ENCODE measurements around the gene MYOM1. TPM values are rescaled to one million over a fixed set of nuclear protein-coding genes. Genes with fewer than 3 reads are reported as not detected.

Gene MYOM1
- total RNA-seq, 1 donor from 2014 or later, result 0.49 TPM

GRCh38 chr18:3230401-3231334, 10.9 kb upstream of the MYOM1 start:
- Mint-ChIP-seq H3K27ac (ENCODE audit: unreplicated experiment) (no peak overlapping the region), H3K9me3 (ENCODE audit: unreplicated experiment) (no peaks in the 10 kb centered on the region), H3K4me3 (ENCODE audit: unreplicated experiment) (no peak overlapping the region), H3K27me3 (ENCODE audit: unreplicated experiment) (no peaks in the 10 kb centered on the region), H3K4me1 (ENCODE audit: unreplicated experiment) (no peaks in the 10 kb centered on the region), H3K36me3 (ENCODE audit: low read depth, unreplicated experiment) (no peaks in the 10 kb centered on the region)
- DNase-seq (ENCODE audit: low spot score), result no peak
- TF ChIP-seq CTCF (IDR thresholded peaks at IDR 0.05; ENCODE audit: unreplicated experiment), result no peak

- H3K4me1 Mint-ChIP-seq (ENCODE audit: unreplicated experiment), result no peaks in the 10 kb centered on the region
- TF ChIP-seq CTCF (IDR thresholded peaks at IDR 0.05; ENCODE audit: unreplicated experiment), result no peak
- no peaks in the 10 kb centered on the region for H3K36me3 Mint-ChIP-seq (ENCODE audit: low read depth, unreplicated experiment)
- no peak overlapping the region for H3K4me3 Mint-ChIP-seq (ENCODE audit: unreplicated experiment)
- no peak overlapping the region for H3K27ac Mint-ChIP-seq (ENCODE audit: unreplicated experiment)
- H3K9me3 Mint-ChIP-seq (ENCODE audit: unreplicated experiment), result no peaks in the 10 kb centered on the region
- DNase-seq (ENCODE audit: low spot score), result no peak
- H3K27me3 Mint-ChIP-seq (ENCODE audit: unreplicated experiment), result no peaks in the 10 kb centered on the region
These were observed 6.3 kb upstream of the MYOM1 start for GRCh38 chr18:3226048-3226447.

- Mint-ChIP-seq H3K4me3 (ENCODE audit: unreplicated experiment) (no peak overlapping the region), H3K27ac (ENCODE audit: unreplicated experiment) (no peak overlapping the region), H3K27me3 (ENCODE audit: unreplicated experiment) (no peaks in the 10 kb centered on the region), H3K9me3 (ENCODE audit: unreplicated experiment) (no peaks in the 10 kb centered on the region), H3K4me1 (ENCODE audit: unreplicated experiment) (no peaks in the 10 kb centered on the region), H3K36me3 (ENCODE audit: low read depth, unreplicated experiment) (no peaks in the 10 kb centered on the region)
- DNase-seq (ENCODE audit: low spot score), result no peak
- TF ChIP-seq CTCF (IDR thresholded peaks at IDR 0.05; ENCODE audit: unreplicated experiment), result no peak
These were observed 5.8 kb upstream of the MYOM1 start for GRCh38 chr18:3225588-3225987.

- Mint-ChIP-seq H3K4me1 (ENCODE audit: unreplicated experiment) (no peaks in the 10 kb centered on the region), H3K36me3 (ENCODE audit: low read depth, unreplicated experiment) (no peaks in the 10 kb centered on the region), H3K27me3 (ENCODE audit: unreplicated experiment) (no peaks in the 10 kb centered on the region), H3K27ac (ENCODE audit: unreplicated experiment) (no peak overlapping the region), H3K4me3 (ENCODE audit: unreplicated experiment) (no peak overlapping the region), H3K9me3 (ENCODE audit: unreplicated experiment) (no peaks in the 10 kb centered on the region)
- no peak for TF ChIP-seq CTCF (IDR thresholded peaks at IDR 0.05; ENCODE audit: unreplicated experiment)
- DNase-seq (ENCODE audit: low spot score), result no peak
These were observed 4.5 kb upstream of the MYOM1 start for GRCh38 chr18:3224223-3224622.

GRCh38 chr18:3223356-3223755, 3.6 kb upstream of the MYOM1 start:
- no peaks in the 10 kb centered on the region for H3K4me1 Mint-ChIP-seq (ENCODE audit: unreplicated experiment)
- DNase-seq (ENCODE audit: low spot score), result no peak
- no peaks in the 10 kb centered on the region for H3K36me3 Mint-ChIP-seq (ENCODE audit: low read depth, unreplicated experiment)
- H3K4me3 Mint-ChIP-seq (ENCODE audit: unreplicated experiment), result no peak overlapping the region
- no peak overlapping the region for H3K27ac Mint-ChIP-seq (ENCODE audit: unreplicated experiment)
- no peak for TF ChIP-seq CTCF (IDR thresholded peaks at IDR 0.05; ENCODE audit: unreplicated experiment)
- no peaks in the 10 kb centered on the region for H3K27me3 Mint-ChIP-seq (ENCODE audit: unreplicated experiment)
- no peaks in the 10 kb centered on the region for H3K9me3 Mint-ChIP-seq (ENCODE audit: unreplicated experiment)

Measured in endothelial cell (in vitro differentiated cells).